ENCODE results near the gene PDZRN4.
"Not testable (repeated sequence)": the region's sequence is repeated elsewhere in the genome, so short reads cannot be mapped to it uniquely, and the experiment has no call there.

Gene PDZRN4

DNA sequence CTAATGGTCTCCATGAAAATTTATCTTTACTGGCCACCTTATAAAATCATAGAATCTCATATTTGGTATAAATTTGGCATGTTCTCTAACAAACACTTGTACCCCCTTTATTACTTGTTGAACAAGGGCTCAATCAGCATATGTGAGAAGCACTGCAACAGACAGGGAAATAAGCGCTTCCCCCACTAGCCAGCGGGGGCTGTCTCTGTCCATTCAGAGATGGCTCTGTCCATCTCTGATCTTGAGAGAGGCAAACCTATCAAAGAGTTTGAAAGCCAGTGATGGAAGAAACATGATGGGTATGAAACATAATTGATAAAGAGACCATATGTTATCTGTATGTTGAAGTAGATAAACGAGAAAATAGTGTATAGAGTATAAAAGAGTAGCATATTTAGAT lies 326.8 kb downstream of the PDZRN4 start:
- DNase-seq, result no peak

DNA sequence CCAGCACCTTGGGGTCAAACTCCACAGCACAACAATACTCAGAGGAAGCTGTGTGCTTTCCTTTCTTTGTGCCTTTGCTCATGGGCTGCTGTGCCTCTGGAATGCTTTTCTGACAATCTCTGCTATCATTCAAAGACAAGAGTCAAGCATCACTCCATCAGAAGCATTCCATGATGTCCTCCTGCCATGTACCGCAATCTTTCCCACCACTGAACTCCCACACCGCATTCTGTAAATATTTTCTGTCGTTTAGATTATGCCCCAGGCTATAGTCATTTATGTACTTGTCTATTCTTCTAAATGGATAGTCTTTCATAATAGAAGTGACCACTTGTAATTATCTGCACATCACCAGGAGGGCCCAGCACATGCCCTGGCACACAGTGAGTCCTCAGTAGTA lies 327.8 kb downstream of the PDZRN4 start:
- DNase-seq, result no peak

DNA sequence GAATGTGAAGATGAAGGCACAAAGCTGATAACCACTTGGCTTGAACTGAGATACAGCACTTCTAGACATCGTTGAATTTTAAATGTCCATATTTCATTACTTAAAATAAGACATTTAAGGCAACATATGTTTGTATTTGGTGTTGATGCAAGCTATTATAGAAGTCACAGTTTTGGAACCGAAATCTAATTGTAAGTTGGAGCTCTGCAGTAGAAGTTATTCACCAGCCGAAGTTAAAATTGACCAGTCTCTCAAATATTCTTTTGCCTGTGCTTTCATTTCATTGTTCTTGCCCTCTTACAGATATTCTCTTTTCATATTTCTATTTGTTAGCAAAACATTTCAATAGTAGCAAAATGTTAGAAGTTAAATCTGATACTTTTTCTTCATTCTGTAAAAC lies 332.7 kb downstream of the PDZRN4 start:
- no peak for DNase-seq

- no peak for DNase-seq
Measured at GRCh38 chr12:41521872-41522379, 333.8 kb downstream of the PDZRN4 start.

- DNase-seq, result no peak
Measured at GRCh38 chr12:41527062-41527461, 338.9 kb downstream of the PDZRN4 start.

DNA sequence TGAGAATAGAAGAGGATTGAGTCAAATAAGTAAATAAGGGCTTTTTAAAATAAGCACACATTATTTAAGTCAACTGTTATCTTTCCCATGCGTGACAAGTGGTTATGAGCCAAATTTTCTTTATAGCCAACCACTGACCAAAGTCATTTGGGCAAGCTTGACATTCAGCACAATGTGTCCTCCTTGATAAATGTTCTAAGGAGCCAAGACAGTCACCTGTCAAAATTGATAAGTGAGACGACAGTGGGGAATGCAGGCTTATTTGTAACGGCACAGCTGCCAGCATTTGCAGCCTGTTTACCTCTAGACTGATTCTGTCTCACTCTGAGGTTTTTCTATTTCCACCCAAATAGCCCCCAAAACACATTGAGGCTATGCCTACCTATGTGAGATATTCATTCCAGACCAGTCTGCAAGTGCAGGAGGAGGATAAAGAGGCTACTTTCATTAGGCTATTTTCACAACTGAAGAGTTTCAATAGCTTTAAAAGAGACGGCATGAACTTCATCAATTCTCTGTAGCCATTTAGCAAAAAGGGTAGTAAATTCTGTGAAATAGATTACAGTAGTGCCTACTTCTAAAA lies 339.5 kb downstream of the PDZRN4 start:
- no peak for DNase-seq

DNA sequence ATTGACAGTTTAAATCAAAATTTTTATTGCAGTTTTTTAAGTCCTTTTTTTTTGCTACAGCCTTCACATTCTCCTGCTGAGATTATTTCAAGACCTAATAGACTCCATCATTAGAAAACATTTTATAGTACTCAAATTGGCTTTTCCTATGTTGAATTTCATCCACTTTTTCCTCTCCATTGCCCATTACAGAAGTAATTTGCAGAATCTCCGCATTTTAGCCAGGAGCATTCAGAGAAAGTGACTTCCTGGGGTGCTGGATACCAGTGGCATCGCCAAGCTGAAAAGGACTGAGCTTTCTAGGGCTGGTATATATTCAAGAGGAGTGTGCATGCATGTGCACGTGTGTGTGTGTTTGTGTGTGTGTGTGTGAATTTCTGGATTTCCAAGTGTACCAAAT lies 340.8 kb downstream of the PDZRN4 start:
- DNase-seq, result no peak

GRCh38 chr12:41530441-41530840 lies 342.3 kb downstream of the PDZRN4 start:
- no peak for DNase-seq

GRCh38 chr12:41531147-41531829 lies 343.2 kb downstream of the PDZRN4 start:
- DNase-seq, result no peak

DNA sequence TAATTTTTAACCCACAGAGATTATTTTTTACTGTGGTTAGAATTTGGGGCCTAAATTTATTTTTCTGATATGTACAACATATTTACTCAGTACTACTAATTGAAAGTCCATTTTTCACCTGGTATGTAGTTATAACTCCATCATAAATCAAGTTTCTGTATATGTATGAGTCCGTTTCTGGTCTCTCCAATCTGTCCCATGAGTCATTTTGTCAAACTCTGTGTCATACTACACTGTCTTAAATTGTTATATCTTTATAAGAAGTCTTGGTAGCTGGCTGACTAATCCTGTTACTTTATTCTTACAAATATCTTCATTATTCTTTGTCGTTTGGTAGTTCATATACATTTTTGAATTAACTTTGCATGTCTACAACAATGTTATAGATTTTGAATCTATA lies 344.0 kb downstream of the PDZRN4 start:
- no peak for DNase-seq

- no peak for DNase-seq
Measured at GRCh38 chr12:41536813-41537490, 348.8 kb downstream of the PDZRN4 start.

DNA sequence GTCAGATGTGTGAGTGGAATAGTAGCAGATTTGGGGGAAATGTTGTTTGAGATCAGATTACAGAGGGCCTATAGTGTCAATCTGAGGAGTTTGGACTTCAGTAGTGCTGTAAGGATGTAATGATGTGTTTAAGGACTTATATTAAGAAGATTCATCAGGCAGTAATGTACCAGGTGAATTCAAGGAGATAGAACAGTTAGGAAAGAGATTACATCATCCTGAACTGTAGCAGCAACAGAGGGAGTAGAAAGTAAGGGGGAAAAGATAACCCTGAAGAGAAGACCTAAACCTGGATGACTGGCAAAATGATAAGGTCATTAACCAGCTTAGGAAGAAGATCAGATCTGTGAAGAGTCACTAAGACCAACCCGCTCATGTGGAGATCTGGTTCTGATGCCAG lies 349.4 kb downstream of the PDZRN4 start:
- DNase-seq, result no peak

DNA sequence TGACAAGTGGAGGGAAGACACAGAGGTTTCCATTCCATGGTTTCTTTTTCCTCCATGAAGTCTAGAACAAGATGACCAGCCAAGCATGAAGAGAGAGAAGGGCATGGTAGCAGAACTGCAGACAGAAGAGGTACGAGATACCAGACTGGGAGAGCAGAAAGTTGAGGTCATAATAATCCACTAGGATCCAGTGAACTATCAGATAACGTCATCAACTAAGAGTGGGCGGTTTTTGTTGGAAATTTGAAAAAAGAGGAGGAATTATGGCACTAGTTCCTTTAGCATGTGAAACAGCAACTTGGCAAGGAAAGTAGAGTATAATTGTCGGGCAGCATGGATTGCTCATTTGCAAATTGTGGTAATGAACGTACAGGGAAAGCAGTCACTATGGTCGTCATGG lies 357.6 kb downstream of the PDZRN4 start:
- DNase-seq, result no peak

- DNase-seq, result not testable (repeated sequence)
Measured at GRCh38 chr12:41547071-41547470, 359.0 kb downstream of the PDZRN4 start.

DNA sequence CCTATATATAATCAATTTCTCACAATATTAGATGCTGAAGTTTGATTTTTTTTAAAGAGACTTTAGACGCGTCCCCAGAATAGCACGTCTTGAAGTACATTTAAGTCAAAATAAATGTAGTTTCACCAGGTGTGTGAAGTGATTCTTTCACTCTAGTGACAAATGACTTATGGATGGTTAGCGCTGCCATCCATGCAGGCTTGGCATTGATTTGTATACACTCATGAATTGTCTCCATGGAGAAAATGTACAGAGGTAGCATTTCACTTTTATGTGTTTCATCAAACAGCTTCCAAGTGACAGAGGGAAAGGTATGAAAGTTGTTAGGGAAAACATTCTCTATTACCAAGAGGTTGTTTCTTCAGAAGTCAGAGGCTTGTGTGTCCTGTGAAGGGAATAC lies 360.8 kb downstream of the PDZRN4 start:
- no peak for DNase-seq

DNA sequence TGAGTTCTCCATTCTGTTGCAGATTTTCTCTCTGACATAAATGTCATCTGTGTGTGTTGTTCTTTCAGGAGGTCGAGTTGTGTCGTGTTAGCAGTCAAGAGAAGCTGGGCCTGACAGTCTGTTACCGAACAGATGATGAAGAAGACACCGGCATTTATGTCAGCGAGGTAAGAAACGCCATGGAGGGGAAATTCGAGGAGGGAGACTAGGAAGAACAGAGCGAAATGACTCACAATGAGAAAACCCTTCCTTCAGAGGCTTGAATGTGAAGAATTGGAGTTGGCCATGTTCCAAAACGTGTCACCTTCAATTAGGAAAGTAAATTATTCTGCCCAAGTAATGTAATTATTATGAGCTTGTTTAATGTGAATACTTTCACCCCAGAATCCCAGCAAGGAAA lies 364.5 kb downstream of the PDZRN4 start:
- DNase-seq, result no peak

GRCh38 chr12:41556176-41556575 lies 368.1 kb downstream of the PDZRN4 start:
- no peak for DNase-seq

- no peak for DNase-seq
Measured at GRCh38 chr12:41557344-41557743, 369.2 kb downstream of the PDZRN4 start.

GRCh38 chr12:41558671-41559070 lies 370.6 kb downstream of the PDZRN4 start:
- no peak for DNase-seq

- no peak for DNase-seq
Measured at GRCh38 chr12:41563051-41563450, 374.9 kb downstream of the PDZRN4 start.

- DNase-seq, result no peak
Measured at GRCh38 chr12:41564816-41565215, 376.7 kb downstream of the PDZRN4 start.

DNA sequence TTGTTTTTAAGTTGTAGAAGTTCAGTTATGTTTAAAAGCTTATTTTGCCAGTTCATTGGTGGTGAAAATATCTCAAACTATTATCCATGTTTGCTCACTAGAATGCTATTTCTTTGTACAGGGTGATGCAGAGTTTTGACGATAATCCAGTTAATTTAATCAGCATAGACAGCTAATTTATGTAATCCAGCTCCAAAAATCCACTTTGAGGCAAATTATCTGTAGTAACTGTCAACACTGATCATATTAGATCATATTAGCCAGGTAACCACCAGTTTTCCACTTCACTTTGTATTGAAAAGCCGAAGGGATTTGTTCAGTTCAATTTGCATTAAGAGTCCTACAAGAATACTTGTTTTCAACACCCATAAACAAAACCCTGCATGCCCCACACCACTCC lies 378.6 kb downstream of the PDZRN4 start:
- DNase-seq, result no peak

DNA sequence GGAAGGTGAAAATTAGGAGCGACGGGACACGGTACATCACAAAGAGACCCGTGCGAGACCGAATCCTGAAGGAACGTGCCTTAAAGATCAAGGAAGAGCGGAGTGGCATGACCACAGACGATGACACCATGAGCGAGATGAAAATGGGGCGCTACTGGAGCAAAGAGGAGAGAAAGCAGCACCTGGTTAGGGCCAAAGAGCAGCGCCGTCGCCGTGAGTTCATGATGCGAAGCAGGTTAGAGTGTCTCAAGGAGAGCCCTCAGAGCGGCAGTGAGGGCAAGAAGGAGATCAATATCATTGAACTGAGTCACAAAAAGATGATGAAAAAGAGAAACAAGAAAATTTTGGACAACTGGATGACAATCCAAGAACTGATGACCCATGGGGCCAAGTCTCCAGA lies 385.3 kb downstream of the PDZRN4 start:
- no peak for DNase-seq

DNA sequence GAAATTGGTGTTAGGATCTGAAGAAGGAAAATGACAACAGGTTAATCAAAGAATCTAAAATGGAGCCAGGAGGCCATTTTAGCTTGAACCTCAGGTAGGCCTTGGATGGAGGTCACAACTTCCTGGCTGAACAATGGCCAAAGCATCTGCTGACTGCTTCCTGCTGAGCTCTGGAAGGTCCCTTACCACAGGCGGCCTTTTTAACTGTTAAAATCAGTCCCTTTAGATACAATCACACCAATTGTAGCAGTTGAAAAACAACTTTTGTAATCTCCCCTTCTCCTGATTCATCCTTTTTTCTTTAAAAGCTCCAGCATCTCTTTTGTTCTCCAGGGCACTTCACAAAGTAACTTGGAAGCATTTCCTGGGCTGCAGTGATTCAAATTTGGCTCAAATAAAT lies 388.8 kb downstream of the PDZRN4 start:
- DNase-seq, result no peak

Measured in CD4-positive, alpha-beta T cell treated with Interleukin-15 for 1 hour (primary cell).